ENCODE results near the gene SMC4.
A peak's percentile ranks its signal among the peaks of the same experiment; 100 is the strongest.
"Not testable (repeated sequence)": the region's sequence is repeated elsewhere in the genome, so short reads cannot be mapped to it uniquely, and the experiment has no call there.

The SMC4 gene

DNA sequence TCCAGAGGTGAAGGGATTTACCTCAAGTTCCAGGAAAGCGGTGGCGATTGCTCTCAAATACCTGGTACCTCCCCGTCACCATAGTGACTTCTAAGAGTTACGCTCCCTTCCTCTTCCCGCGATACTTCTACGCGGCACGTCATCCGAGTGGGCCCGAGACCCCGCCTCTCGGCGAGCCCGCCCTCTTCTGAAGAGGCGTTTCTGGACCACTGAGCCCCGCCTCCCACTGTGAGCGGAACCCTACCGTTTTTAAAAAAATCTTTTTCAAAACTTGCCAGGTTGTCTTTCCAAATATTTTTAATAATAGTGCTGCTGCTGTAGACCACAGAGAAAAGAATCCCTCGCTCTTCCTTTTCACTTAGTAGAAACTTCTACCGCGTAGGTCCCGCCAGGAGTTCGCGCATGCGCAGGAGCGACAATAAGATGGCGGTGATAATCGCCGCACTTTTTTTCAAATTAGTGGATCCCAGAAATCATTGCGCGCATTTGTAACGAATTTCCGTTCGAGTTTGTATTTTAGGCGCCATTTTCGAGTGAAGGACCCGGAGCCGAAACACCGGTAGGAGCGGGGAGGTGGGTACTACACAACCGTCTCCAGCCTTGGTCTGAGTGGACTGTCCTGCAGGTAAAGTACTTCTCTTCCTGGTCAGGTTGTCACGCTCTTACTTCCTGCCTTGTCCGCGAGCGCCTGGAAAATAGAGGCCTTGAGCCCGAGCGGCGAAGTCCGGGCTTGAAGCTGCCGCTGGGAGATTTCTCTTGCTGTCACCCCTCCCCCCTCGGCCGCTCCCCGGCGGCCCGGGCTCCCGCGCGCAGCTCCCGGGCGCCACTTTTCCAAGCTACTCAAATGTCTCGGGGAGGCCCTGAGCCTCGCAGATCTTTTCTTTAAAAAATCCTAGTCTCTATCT, at the start of gene SMC4, which contains the start of gene IFT80:
SMC4 (plus strand) TSS at position 526 of the 905 bp plus-strand sequence. CDS start 1,177 bp downstream, outside the sequence.
IFT80 (minus strand) TSS at position 101 of the 905 bp plus-strand sequence. CDS start 14,625 bp downstream, outside the sequence.
- Histone ChIP-seq H3K4me3 (peak within 1 kb of the TSS; percentile 50 to 91 (median 79)), H3K27ac (peak within 1 kb of the TSS; percentile 47 to 91 (median 84))

DNA sequence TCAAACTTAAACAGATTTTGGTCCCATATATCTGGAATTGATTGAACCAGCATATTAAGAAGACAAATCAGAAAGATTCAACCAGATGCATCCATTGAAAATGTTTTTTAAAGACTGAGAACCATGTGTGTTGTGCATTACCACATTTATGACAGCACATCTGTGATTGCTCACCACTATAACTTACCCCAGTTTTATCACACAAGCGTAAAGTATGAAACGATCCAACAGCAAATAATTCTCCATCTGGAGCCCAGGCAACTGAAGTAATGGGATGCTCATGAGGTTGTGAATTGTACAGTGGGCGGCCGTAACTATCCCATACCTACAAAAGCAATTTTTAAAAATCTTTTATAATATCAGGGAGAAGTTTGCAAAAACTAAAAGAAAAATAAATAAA, 43.6 kb upstream of the SMC4 start:
- Histone ChIP-seq H3K27ac (no peak overlapping the region), H3K4me3 (no peak overlapping the region)

DNA sequence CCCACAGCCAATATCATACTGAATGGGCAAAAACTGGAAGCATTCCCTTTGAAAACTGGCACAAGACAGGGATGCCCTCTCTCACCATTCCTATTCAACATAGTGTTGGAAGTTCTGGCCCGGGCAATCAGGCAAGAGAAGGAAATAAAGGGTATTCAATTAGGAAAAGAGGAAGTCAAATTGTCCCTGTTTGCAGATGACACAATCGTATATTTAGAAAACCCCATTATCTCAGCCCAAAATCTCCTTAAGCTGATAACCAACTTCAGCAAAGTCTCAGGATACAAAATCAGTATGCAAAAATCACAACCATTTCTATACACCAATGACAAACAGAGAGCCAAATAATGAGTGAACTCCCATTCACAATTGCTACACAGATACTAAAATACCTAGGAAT, 36.6 kb upstream of the SMC4 start:
- not testable (repeated sequence) for H3K27ac ChIP-seq, H3K4me3 ChIP-seq

DNA sequence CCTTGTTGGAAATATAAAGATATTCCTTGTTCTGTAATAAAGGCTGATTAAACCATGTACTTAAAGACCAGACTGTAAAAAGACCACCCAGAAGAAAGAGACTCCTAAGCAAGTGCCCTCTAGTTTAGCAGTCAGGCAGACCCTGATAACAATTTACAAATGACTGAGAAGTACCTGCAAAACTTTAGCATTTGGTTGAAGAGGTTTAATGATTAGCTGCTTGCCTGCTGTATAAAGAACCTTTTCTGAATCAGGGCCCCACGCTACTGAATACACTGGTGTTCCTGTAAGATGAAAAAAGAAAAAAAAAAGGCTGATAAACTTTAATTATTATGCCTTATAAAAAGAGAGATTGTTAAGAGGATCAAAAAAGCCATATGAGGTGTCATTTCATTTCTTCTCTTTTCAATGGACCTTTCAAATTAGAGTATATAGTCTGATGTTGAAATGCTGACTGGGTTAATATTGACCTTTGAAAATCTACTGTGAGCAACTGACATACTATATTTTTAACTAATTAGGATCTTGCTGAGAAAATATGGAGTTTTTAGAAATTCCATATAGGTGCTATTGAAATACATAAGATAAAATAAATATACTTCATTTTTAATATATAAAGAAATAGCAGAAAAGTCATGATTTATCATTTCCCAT, 33.5 kb upstream of the SMC4 start:
- Histone ChIP-seq H3K27ac (no peak overlapping the region), H3K4me3 (no peak overlapping the region)

DNA sequence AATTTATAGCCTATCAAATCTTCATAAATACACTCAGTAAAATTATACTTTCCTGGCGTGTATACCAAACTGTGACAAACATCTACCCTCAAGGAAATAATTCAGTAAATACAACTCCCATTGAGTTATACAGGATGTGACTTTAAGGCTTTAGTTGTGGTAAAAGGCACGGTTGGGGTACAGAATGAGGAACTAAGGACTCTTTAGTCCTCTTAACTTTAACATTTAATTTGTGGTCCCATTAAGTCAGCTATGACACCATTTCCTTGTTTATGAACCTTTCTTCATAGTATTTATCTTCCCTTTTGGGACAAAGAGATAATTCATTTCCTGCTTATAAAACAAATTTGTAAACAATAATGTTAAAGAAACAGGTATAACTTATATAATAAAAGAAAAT, 30.6 kb upstream of the SMC4 start:
- H3K27ac ChIP-seq = no peak overlapping the region
- H3K4me3 ChIP-seq = no peak overlapping the region

DNA sequence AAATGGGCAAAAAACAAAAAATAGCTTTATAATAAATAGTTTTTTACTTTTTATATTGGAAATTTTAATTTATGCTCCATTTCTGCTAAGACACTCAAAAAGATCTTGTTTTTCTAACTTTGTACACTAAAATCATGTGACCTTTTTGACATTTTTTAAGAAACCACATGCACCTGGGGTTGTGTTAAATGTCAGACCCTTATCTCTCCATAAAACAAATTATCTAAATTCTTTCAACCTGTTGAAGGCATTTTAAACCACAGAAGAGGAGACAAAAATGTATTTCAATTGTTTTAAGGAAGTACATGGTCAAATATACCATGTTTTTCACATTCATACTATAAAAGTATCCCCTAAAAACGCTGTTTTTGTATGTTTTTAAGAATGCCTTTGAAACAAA, 29.7 kb upstream of the SMC4 start:
- H3K27ac ChIP-seq = no peak overlapping the region
- H3K4me3 ChIP-seq = no peak overlapping the region

DNA sequence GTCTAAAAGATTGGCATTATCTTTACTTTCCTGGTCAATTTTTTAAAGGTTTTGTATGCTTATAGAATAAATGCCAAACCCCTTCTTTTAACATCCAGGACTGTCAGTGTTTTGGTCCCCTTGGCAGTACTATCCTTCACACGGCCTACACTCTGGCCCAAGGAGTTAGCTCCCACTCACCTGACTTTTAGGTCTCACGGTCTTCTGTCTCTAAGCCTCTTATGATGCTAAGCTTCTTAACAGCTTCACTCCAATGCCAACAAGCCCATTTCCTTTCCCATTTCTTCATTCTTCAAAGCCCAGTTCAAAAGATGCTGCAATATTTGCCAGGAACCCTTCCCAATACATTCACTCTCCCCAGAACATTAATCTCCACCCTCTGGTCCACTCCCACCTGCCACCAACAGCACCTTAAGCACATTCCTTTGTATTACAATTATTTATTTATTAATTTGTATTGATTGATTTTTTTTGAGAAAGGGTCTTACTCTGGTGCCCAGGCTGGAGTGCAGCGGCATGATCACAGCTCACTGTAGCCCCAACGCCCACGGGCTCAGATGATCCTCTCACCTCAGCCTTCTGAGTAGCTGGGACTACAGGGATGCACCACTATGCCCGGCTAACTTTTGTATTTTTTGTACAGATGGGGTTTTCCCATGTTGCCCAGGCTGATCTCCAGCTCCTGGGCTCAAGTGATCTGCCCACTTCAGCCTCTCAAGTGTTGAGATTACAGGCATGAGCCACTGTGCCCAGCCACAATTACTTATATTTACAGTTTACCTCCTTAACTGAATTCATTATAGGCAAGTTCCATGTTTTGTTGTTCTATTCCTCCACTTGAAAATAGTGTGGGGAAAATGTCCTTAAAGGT, 28.2 kb upstream of the SMC4 start:
- no peak overlapping the region for H3K27ac ChIP-seq
- no peak overlapping the region for H3K4me3 ChIP-seq

DNA sequence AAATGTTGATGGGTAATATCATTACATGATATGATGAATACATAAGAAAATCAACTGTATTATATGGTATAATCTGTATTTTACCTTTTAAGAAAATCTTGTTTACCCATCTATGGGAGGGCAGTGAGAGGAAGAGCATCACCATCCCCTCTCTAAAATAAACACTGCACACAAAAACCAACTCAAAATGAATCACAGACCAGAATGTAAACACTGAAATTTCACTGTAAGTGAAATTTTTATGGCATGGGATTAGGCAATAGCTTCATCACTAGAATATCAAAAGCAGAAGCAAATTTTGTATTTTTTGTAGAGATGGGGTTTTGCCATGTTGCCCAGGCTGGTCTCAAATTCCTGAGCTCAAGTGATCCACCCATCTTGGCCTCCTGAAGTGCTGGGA, 26.7 kb upstream of the SMC4 start:
- H3K4me3 ChIP-seq = no peak overlapping the region

DNA sequence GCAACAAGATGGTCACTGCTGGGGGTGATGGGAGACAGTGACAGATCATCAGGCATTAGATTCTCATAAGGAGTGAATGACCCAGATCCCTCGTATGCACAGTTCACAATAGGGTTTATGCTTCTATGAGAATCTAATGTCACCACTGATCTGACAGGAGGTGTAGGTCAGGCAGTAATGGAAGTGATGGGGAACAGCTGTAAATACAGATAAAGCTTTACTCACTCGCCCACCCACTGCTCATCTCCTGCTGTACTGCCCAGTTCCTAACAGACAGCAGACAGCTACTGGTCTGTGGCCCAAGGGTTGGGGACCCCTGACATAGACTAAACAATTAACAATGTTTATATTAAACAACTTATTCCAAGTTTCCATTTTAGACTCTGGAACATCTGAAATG, 25.8 kb upstream of the SMC4 start:
- H3K4me3 ChIP-seq = no peak overlapping the region
- H3K27ac ChIP-seq = no peak overlapping the region

More for the DNA sequence above, 26.7 kb upstream of the SMC4 start:
- H3K27ac ChIP-seq = no peak overlapping the region

DNA sequence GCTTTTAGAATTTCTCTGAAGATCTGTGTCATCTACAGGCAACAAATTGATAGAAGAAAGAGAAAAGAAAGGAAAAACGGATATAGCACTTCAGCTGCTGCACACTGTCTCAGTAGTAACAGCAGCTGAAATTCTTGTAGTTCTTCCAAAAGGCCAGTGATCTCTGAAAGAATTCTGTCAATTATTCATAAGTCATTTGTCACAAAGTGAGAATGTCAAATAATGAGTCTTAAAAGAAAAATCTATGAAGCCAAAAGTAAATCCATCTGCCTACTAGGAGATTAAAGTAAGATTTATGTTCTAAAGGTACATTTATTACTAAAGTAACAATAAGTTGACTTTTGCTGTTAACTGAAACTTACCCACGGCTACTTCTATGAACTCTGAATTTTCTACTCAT, 25.0 kb upstream of the SMC4 start:
- H3K4me3 ChIP-seq = no peak overlapping the region
- no peak overlapping the region for H3K27ac ChIP-seq

DNA sequence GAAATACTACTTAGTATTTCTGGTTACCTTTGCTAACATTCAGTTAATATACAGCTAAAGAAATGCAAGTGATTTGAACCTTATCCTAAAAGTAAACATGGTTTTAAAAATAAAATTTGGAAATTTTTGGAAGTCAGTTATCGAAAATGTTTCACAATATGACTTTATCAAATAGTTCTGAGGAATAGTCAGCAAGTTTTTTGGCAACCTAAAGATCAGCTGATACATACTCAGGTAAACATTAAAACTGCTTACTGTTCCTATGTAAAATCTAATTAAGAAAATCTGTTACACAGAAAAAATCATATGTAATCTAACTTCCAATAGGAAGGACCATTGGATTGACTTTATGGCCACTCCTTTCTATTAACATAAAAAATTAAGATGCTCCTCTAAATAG, 24.5 kb upstream of the SMC4 start:
- Histone ChIP-seq H3K4me3 (no peak overlapping the region), H3K27ac (no peak overlapping the region)

DNA sequence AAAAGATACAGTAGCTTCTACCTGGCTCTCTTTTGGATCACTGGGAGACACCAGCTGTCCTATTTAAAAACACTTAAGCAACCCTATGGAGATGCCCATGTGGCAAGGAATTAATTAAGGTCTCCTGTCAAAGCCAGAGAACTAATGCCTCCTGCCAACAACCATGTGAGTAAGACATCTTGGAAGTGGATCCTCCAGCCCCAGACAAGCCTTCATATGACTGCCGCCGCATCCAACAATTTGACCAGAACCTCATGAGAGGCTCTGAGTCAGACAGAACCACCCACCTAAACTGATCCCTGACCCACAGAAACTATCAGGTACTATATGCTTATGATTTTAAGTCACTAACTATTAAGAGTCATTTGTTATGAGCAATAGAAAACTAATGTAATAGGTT, 22.8 kb upstream of the SMC4 start:
- no peak overlapping the region for H3K4me3 ChIP-seq
- H3K27ac ChIP-seq = peak overlapping the region in 1 of 21 experiments; percentile 23

DNA sequence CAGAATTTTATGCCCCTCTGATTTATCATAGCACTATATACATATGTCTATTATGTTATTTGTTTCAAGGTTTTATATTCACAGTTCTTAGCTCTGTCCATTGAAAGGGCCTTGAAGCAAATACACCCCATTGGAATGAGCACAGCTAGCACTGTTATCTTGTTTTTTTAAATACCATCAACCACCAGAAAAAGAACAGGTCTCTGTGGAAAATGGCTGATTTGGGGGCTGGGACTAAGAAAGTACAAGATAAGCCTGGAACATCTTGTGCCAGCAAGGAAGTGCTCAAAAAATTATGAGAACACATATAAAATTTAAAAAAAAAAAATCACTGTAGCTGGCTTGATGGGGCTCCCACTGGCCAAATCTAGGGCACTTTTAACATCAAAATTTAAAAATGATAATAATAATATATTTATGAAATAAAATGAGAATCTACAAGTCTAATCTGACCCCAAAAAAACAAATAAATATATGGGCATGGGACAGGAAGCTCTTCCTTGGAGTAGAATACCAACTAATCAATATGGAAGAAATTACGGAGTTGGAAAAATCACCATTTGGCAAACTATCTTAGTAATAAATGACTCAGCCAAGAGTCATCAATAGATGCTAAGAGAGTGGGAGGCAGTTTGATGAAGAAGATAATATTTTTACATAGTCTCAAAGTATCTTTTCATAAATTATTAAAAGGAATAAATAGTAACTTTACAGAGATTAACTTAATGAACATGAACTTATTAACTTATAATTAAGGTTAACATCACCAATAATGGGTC, 20.9 kb upstream of the SMC4 start:
- H3K4me3 ChIP-seq = no peak overlapping the region
- H3K27ac ChIP-seq = no peak overlapping the region

DNA sequence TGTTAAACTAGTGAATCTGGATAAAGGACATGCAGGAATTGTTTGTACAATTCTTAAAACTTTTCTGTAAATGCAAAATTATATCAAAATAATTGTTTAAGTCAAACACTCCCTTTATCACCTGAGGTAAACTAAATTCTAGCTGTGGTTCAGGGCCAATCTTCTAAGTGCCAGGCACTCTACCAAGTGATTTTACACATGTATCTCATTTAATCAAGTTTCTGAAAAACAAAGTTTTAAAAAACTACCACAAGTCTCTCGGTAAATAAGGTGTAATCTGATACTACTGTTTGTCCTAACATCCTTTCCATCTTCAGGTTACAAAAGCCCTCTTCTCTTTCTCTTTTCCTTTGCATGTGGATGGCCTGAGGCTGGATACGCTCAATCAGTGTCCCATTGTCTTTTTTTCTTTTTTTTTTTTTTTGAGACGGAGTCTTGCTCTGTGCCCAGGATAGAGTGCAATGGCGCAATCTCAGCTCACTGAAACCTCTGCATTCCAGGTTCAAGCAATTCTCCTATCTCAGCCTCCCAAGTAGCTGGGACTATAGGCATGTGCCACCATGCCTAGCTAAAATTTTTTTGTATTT, 19.7 kb upstream of the SMC4 start:
- Histone ChIP-seq H3K27ac (no peak overlapping the region), H3K4me3 (no peak overlapping the region)

DNA sequence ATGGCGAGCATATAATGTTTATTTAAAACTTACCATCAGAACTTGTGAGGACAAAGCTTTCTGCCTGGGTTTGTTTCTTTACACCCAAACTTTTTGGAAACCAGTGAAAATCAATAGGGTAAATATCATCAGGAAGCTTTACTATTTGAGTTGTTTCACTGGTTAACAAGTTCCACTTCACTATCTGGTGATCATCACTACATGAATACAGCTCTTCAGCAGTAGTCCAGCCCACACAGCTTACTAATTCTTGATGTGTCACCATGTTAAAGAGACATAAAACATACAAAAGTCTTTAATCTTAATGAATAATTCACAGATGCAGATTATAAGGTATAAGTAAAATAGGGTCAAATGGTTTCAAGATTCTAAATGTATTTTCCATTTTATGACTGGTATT, 18.0 kb upstream of the SMC4 start:
- no peak overlapping the region for H3K27ac ChIP-seq
- no peak overlapping the region for H3K4me3 ChIP-seq

DNA sequence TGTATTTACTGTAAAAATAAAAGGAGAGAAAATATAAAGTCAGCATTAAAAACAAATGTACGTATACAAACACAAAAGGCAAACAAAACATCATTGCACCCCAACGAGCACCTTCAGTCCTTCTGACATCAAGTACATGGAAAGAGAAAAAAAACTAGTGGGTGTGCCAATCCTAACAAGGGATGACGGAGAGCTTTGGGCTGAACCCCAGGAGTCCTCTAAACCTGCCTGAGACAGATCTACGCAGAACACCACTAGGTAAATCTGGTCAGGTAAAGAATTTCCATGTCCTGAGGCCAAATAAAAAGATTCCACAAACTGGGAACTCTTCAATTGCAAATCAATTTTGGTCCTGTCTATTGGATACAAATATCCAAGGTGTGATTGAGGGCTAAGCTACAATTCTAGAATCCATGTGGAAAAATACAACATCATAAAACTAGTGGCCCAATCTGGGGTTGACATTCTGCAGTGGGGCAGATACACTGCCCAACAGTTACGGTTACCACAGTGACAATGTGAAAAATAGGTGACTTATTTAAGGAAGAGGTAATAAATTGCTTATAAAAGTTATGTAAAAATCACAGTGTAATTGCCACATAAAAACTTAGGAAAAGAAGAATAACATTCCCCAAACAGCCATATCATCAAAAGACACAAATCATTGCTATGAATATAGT, 14.7 kb upstream of the SMC4 start:
- Histone ChIP-seq H3K27ac (no peak overlapping the region), H3K4me3 (no peak overlapping the region)

DNA sequence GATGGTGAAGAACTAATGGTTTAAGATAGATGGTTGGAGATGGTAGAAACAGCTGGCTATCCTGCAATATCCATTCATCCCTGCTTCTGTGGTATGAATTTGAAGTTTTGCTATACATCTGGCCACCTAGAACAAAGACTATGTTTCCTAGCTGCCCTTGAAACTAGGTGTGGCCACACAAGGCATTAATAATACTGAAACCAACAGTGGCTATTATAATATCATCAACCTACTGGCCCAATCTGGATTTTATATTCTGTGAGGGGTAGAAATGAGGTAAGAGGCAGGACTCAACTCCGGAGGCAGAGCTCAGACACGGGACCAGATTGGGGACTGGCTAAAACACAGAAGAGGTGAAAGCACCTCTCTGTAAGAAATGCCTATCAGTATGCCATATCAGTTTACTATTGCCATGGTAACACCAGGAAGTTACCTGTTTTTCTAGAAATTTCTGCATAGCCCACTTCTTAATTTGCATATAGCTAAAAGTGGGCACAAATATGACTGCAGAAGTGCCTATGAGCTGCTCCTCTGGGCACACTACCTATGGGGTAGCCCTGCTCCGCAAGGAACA, 8.8 kb upstream of the SMC4 start:
- Histone ChIP-seq H3K27ac (no peak overlapping the region), H3K4me3 (no peak overlapping the region)

DNA sequence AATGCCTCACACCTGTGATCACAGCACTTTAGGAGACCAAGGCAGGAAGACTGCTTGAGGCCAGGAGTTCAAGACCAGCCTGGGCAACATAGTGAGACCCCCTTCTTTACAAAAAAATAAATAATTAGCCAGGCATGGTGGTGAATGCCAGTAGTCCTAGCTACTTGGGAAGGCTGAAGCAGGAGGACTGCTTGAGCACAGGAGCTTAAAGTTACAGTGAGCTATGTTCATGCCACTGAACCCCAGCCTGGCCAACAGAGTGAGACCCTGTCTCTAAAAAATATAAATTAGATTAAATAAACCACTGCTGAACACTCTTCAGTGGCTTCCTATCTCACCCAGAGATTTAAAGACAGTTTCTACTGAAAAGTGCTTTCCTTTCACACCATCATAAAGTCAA, 6.7 kb upstream of the SMC4 start:
- no peak overlapping the region for H3K4me3 ChIP-seq

More for the DNA sequence above, 6.7 kb upstream of the SMC4 start:
- no peak overlapping the region for H3K27ac ChIP-seq
